ENCODE measurements around the gene RBPMS2.

DNA sequence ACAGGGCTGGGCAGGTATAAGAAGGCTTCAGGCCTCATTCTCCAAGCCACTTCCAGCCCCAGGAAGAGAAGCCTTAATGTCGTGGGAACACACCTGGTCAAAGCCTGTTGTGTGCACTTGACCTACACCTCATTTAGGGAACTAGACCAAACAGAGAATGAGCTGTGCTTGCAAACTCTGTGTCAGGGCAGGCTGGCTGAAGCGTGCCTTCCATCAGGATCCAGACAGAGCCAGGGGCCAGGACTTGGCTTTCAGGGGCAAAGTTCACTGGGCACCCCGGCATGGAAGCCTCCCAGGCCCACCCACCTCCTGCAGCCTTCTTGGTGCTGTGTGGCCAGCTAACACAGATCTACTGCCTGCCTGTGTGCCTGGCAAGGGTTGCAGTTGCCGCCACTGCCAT is 11.5 kb downstream of the RBPMS2 start:
- TF ChIP-seq, protein P1, sequence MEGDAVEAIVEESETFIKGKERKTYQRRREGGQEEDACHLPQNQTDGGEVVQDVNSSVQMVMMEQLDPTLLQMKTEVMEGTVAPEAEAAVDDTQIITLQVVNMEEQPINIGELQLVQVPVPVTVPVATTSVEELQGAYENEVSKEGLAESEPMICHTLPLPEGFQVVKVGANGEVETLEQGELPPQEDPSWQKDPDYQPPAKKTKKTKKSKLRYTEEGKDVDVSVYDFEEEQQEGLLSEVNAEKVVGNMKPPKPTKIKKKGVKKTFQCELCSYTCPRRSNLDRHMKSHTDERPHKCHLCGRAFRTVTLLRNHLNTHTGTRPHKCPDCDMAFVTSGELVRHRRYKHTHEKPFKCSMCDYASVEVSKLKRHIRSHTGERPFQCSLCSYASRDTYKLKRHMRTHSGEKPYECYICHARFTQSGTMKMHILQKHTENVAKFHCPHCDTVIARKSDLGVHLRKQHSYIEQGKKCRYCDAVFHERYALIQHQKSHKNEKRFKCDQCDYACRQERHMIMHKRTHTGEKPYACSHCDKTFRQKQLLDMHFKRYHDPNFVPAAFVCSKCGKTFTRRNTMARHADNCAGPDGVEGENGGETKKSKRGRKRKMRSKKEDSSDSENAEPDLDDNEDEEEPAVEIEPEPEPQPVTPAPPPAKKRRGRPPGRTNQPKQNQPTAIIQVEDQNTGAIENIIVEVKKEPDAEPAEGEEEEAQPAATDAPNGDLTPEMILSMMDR (optimal IDR thresholded peaks at IDR 0.05 in 1 of 3, IDR thresholded peaks at IDR 0.05 in 1 of 3, conservative IDR thresholded peaks at IDR 0.05 in 1 of 3; ENCODE audit: extremely low read depth in 1 of 3, insufficient read depth in 2 of 3, low read length in 3 of 3) = no peak
- no peak for TF ChIP-seq EZH2 (IDR thresholded peaks at IDR 0.05; ENCODE audit: low read length)

All from keratinocyte (primary cell).